HEK293 (cell line): ENCODE results near the gene AADAT.

ENCODE experiments used
- FEZF1 ChIP-seq: fragments of 450-650 bp; formaldehyde crosslinking; IDR thresholded peaks from 2 replicates; pipeline ENCODE4 v1.5.1; 2016; ENCODE audit warnings: missing biosample characterization, missing genetic modification characterization
- GLI4 ChIP-seq: fragments of 450-650 bp; formaldehyde crosslinking; IDR thresholded peaks from 2 replicates; pipeline ENCODE4 v1.5.1; 2016; ENCODE audit warnings: missing biosample characterization, missing genetic modification characterization
- GLIS2 ChIP-seq: fragments of 450-650 bp; formaldehyde crosslinking; IDR thresholded peaks from 2 replicates; pipeline ENCODE4 v1.5.1; 2016; ENCODE audit warnings: missing biosample characterization, missing genetic modification characterization
- HOXA7 ChIP-seq: sonication (generic); formaldehyde crosslinking; IDR thresholded peaks from 2 replicates; pipeline ENCODE4 v1.8.1; 2022; ENCODE audit warnings: missing genetic modification reagents, borderline replicate concordance
- HOXD13 ChIP-seq: sonication (generic); formaldehyde crosslinking; IDR thresholded peaks from 2 replicates; pipeline ENCODE4 v1.8.0; 2022; ENCODE audit warnings: missing genetic modification reagents, borderline replicate concordance
- KLF1 ChIP-seq: fragments of 450-650 bp; formaldehyde crosslinking; IDR thresholded peaks from 2 replicates; pipeline ENCODE4 v1.5.1; 2016; ENCODE audit warnings: missing biosample characterization, missing genetic modification characterization
- KLF10 ChIP-seq: fragments of 450-650 bp; IDR thresholded peaks from 2 replicates; pipeline ENCODE4 v1.5.1; 2018; ENCODE audit warnings: missing biosample characterization, mild to moderate bottlenecking, missing genetic modification characterization
- KLF16 ChIP-seq: fragments of 450-650 bp; formaldehyde crosslinking; IDR thresholded peaks from 2 replicates; pipeline ENCODE4 v1.5.1; 2017; ENCODE audit warnings: missing biosample characterization, missing genetic modification characterization
- OSR2 ChIP-seq: fragments of 450-650 bp; formaldehyde crosslinking; IDR thresholded peaks from 2 replicates; pipeline ENCODE4 v1.5.1; 2016; ENCODE audit warnings: missing biosample characterization, missing genetic modification characterization
- OVOL3 ChIP-seq: fragments of 450-650 bp; formaldehyde crosslinking; IDR thresholded peaks from 2 replicates; pipeline ENCODE4 v1.5.1; 2016; ENCODE audit warnings: missing biosample characterization, missing genetic modification characterization
- SP3 ChIP-seq: fragments of 450-650 bp; formaldehyde crosslinking; IDR thresholded peaks from 2 replicates; pipeline ENCODE4 v1.5.1; 2016; ENCODE audit warnings: missing biosample characterization, missing genetic modification characterization
- ZFP69B ChIP-seq: fragments of 450-650 bp; formaldehyde crosslinking; IDR thresholded peaks from 2 replicates; pipeline ENCODE4 v1.5.1; 2016; ENCODE audit warnings: missing biosample characterization, missing genetic modification characterization
- ZNF132 ChIP-seq: fragments of 450-650 bp; formaldehyde crosslinking; IDR thresholded peaks from 2 replicates; pipeline ENCODE4 v1.5.1; 2017; ENCODE audit warnings: missing biosample characterization, missing genetic modification characterization, borderline replicate concordance
- ZNF140 ChIP-seq: fragments of 450-650 bp; formaldehyde crosslinking; IDR thresholded peaks from 2 replicates; pipeline ENCODE4 v1.5.1; 2016; ENCODE audit warnings: missing biosample characterization, missing genetic modification characterization
- ZNF146 ChIP-seq: fragments of 450-650 bp; formaldehyde crosslinking; IDR thresholded peaks from 2 replicates; pipeline ENCODE4 v1.5.1; 2016; ENCODE audit warnings: missing biosample characterization, missing genetic modification characterization
- ZNF155 ChIP-seq: fragments of 450-650 bp; formaldehyde crosslinking; IDR thresholded peaks from 2 replicates; pipeline ENCODE4 v1.5.1; 2016; ENCODE audit warnings: missing biosample characterization, missing genetic modification characterization
- ZNF2 ChIP-seq: fragments of 450-650 bp; formaldehyde crosslinking; IDR thresholded peaks from 2 replicates; pipeline ENCODE4 v1.5.1; 2016; ENCODE audit warnings: missing biosample characterization, missing genetic modification characterization
- ZNF223 ChIP-seq: fragments of 450-650 bp; formaldehyde crosslinking; IDR thresholded peaks from 2 replicates; pipeline ENCODE4 v1.5.1; 2016; ENCODE audit warnings: missing biosample characterization, missing genetic modification characterization
- ZNF302 ChIP-seq: fragments of 450-650 bp; formaldehyde crosslinking; IDR thresholded peaks from 2 replicates; pipeline ENCODE4 v1.5.1; 2016; ENCODE audit warnings: missing biosample characterization, missing genetic modification characterization, low read depth
- ZNF394 ChIP-seq: fragments of 450-650 bp; formaldehyde crosslinking; IDR thresholded peaks from 2 replicates; pipeline ENCODE4 v1.5.1; 2016; ENCODE audit warnings: missing biosample characterization, missing genetic modification characterization, mild to moderate bottlenecking, moderate library complexity, borderline replicate concordance
- ZNF48 ChIP-seq: fragments of 450-650 bp; formaldehyde crosslinking; IDR thresholded peaks from 2 replicates; pipeline ENCODE4 v1.5.1; 2016; ENCODE audit warnings: missing biosample characterization, missing genetic modification characterization
- ZNF501 ChIP-seq: fragments of 450-650 bp; formaldehyde crosslinking; IDR thresholded peaks from 2 replicates; pipeline ENCODE4 v1.5.1; 2016; ENCODE audit warnings: missing biosample characterization, missing genetic modification characterization
- ZNF529 ChIP-seq: fragments of 450-650 bp; formaldehyde crosslinking; IDR thresholded peaks from 2 replicates; pipeline ENCODE4 v1.5.1; 2017; ENCODE audit warnings: missing genetic modification characterization, missing biosample characterization; ENCODE audit not compliant: insufficient replicate concordance
- ZNF624 ChIP-seq: fragments of 450-650 bp; formaldehyde crosslinking; IDR thresholded peaks from 2 replicates; pipeline ENCODE4 v1.5.1; 2017; ENCODE audit warnings: missing biosample characterization, missing genetic modification characterization
- ZNF664 ChIP-seq: fragments of 450-650 bp; formaldehyde crosslinking; IDR thresholded peaks from 2 replicates; pipeline ENCODE4 v1.5.1; 2016; ENCODE audit warnings: missing biosample characterization, missing genetic modification characterization
- ZNF701 ChIP-seq: fragments of 450-650 bp; formaldehyde crosslinking; IDR thresholded peaks from 2 replicates; pipeline ENCODE4 v1.5.1; 2016; ENCODE audit warnings: missing biosample characterization, missing genetic modification characterization
- ZNF707 ChIP-seq: fragments of 450-650 bp; formaldehyde crosslinking; IDR thresholded peaks from 2 replicates; pipeline ENCODE4 v1.5.1; 2016; ENCODE audit warnings: missing biosample characterization, missing genetic modification characterization
- ZNF777 ChIP-seq: fragments of 450-650 bp; formaldehyde crosslinking; IDR thresholded peaks from 2 replicates; pipeline ENCODE4 v1.5.1; 2017; ENCODE audit warnings: missing biosample characterization, missing genetic modification characterization, borderline replicate concordance
- ZNF830 ChIP-seq: fragments of 450-650 bp; IDR thresholded peaks from 2 replicates; pipeline ENCODE4 v1.5.0; 2018; ENCODE audit warnings: missing biosample characterization, missing genetic modification characterization, low read depth, mild to moderate bottlenecking, moderate library complexity
- ZNF843 ChIP-seq: fragments of 450-650 bp; formaldehyde crosslinking; IDR thresholded peaks from 2 replicates; pipeline ENCODE4 v1.5.1; 2016; ENCODE audit warnings: missing biosample characterization, missing genetic modification characterization
- ZSCAN30 ChIP-seq: fragments of 450-650 bp; IDR thresholded peaks from 2 replicates; pipeline ENCODE4 v1.5.1; 2018; ENCODE audit warnings: missing biosample characterization, mild to moderate bottlenecking, missing genetic modification characterization, moderate library complexity
- ZXDB ChIP-seq: fragments of 450-650 bp; formaldehyde crosslinking; IDR thresholded peaks from 2 replicates; pipeline ENCODE4 v1.5.1; 2016; ENCODE audit warnings: missing biosample characterization, missing genetic modification characterization
- TF ChIP-seq, protein P1 (sequence below): fragments of 450-650 bp; formaldehyde crosslinking; IDR thresholded peaks from 2 replicates; pipeline ENCODE4 v1.5.1; 2016; ENCODE audit warnings: missing biosample characterization, missing genetic modification characterization
- TF ChIP-seq, protein P2 (sequence below): fragments of 450-650 bp; formaldehyde crosslinking; IDR thresholded peaks from 2 replicates; pipeline ENCODE4 v1.5.1; 2016; ENCODE audit warnings: missing biosample characterization, missing genetic modification characterization
- TF ChIP-seq, protein P3 (sequence below): sonication (generic); formaldehyde crosslinking; IDR thresholded peaks from 2 replicates; pipeline ENCODE4 v1.8.1; 2022; ENCODE audit warnings: mild to moderate bottlenecking, moderate library complexity, missing genetic modification reagents
- TF ChIP-seq, protein P4 (sequence below): fragments of 450-650 bp; formaldehyde crosslinking; IDR thresholded peaks from 2 replicates; pipeline ENCODE4 v1.5.1; 2016; ENCODE audit warnings: missing biosample characterization, missing genetic modification characterization
- TF ChIP-seq, protein P5 (sequence below): fragments of 450-650 bp; formaldehyde crosslinking; IDR thresholded peaks from 2 replicates; pipeline ENCODE4 v1.5.1; 2017; ENCODE audit warnings: missing biosample characterization, missing genetic modification characterization

Gene AADAT

DNA sequence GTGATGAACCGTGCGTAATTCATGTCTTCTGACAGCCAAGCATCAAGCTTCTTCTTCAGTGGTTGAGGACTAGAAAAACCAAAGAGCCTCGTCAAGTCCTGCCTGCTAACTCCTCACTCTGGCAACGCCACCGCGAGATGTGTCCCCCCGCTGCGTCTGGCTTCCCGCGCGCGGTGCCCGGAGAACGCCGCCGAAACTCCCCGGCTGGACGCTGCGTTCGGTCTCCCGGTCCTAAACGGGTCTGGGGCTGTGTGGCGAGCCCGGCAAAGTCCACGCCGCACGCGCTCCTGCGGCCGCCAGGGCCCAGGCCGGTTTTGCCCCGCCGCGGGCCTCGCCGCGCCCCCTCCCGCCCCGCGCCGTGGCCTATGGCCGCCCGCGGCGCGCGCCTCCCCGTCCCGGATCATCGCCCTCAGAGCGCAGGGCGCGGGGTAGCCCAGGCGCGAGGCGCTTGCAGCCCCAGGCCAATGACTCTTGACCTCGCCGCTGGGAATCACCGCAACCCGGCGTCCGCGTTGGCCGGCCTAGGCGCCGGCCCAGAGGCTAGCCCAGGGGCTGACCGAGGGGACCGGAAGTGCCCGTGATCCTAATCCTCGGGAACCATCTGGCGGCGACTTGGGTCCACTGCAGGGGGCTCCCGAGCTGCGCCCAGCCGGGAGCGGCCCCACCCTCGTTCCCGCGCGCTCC, at the start of gene AADAT (continued):
- TF ChIP-seq, protein P1, sequence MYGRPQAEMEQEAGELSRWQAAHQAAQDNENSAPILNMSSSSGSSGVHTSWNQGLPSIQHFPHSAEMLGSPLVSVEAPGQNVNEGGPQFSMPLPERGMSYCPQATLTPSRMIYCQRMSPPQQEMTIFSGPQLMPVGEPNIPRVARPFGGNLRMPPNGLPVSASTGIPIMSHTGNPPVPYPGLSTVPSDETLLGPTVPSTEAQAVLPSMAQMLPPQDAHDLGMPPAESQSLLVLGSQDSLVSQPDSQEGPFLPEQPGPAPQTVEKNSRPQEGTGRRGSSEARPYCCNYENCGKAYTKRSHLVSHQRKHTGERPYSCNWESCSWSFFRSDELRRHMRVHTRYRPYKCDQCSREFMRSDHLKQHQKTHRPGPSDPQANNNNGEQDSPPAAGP (tag by site-specific recombination) = no peak
- TF ChIP-seq FEZF1 (tag by site-specific recombination) = 0 out of 2 replicates have a peak, but pooled peaks have one; percentile 7
- TF ChIP-seq, protein P2, sequence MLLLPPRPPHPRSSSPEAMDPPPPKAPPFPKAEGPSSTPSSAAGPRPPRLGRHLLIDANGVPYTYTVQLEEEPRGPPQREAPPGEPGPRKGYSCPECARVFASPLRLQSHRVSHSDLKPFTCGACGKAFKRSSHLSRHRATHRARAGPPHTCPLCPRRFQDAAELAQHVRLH (tag by site-specific recombination) = no peak
- TF ChIP-seq ZNF843 (tag by site-specific recombination) = no peak
- peak; percentile 60 for TF ChIP-seq ZXDB (tag by site-specific recombination)
- TF ChIP-seq ZNF223 = no peak
- TF ChIP-seq ZNF2 (tag by site-specific recombination) = no peak
- TF ChIP-seq ZNF624 (tag by site-specific recombination) = no peak
- no peak for TF ChIP-seq ZNF140 (tag by site-specific recombination)
- TF ChIP-seq HOXA7 (CRISPR knock-in tag) = no peak
- TF ChIP-seq, protein P3, sequence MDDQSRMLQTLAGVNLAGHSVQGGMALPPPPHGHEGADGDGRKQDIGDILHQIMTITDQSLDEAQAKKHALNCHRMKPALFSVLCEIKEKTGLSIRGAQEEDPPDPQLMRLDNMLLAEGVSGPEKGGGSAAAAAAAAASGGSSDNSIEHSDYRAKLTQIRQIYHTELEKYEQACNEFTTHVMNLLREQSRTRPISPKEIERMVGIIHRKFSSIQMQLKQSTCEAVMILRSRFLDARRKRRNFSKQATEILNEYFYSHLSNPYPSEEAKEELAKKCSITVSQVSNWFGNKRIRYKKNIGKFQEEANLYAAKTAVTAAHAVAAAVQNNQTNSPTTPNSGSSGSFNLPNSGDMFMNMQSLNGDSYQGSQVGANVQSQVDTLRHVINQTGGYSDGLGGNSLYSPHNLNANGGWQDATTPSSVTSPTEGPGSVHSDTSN (CRISPR knock-in tag) = no peak
- TF ChIP-seq ZNF302 = no peak
- 0 out of 2 replicates have a peak, but pooled peaks have one; percentile 13 for TF ChIP-seq KLF1 (tag by site-specific recombination)
- no peak for TF ChIP-seq ZNF146
- no peak for TF ChIP-seq ZNF155 (tag by site-specific recombination)
- no peak for TF ChIP-seq ZNF394
- TF ChIP-seq SP3 = no peak
- peak; percentile 33; the same call in 1 of the 2 replicates for TF ChIP-seq ZFP69B (tag by site-specific recombination)
- TF ChIP-seq OSR2 (tag by site-specific recombination) = no peak
- no peak for TF ChIP-seq GLI4
- TF ChIP-seq GLIS2 (tag by site-specific recombination) = peak; percentile 87
- TF ChIP-seq ZNF132 = no peak
- TF ChIP-seq ZNF701 (tag by site-specific recombination) = no peak
- TF ChIP-seq ZNF830 (tag by site-specific recombination) = no peak
- no peak for TF ChIP-seq ZNF777 (tag by site-specific recombination)
- no peak for TF ChIP-seq ZNF529
- no peak for TF ChIP-seq HOXD13 (CRISPR knock-in tag)
- TF ChIP-seq ZNF664 (tag by site-specific recombination) = no peak
- no peak for TF ChIP-seq ZNF48
- no peak for TF ChIP-seq KLF16 (tag by site-specific recombination)
- TF ChIP-seq KLF10 (tag by site-specific recombination) = no peak
- TF ChIP-seq ZNF707 = no peak
- TF ChIP-seq, protein P4, sequence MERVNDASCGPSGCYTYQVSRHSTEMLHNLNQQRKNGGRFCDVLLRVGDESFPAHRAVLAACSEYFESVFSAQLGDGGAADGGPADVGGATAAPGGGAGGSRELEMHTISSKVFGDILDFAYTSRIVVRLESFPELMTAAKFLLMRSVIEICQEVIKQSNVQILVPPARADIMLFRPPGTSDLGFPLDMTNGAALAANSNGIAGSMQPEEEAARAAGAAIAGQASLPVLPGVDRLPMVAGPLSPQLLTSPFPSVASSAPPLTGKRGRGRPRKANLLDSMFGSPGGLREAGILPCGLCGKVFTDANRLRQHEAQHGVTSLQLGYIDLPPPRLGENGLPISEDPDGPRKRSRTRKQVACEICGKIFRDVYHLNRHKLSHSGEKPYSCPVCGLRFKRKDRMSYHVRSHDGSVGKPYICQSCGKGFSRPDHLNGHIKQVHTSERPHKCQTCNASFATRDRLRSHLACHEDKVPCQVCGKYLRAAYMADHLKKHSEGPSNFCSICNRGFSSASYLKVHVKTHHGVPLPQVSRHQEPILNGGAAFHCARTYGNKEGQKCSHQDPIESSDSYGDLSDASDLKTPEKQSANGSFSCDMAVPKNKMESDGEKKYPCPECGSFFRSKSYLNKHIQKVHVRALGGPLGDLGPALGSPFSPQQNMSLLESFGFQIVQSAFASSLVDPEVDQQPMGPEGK (tag by site-specific recombination) = peak; percentile 90
- TF ChIP-seq OVOL3 (tag by site-specific recombination) = no peak
- TF ChIP-seq, protein P5, sequence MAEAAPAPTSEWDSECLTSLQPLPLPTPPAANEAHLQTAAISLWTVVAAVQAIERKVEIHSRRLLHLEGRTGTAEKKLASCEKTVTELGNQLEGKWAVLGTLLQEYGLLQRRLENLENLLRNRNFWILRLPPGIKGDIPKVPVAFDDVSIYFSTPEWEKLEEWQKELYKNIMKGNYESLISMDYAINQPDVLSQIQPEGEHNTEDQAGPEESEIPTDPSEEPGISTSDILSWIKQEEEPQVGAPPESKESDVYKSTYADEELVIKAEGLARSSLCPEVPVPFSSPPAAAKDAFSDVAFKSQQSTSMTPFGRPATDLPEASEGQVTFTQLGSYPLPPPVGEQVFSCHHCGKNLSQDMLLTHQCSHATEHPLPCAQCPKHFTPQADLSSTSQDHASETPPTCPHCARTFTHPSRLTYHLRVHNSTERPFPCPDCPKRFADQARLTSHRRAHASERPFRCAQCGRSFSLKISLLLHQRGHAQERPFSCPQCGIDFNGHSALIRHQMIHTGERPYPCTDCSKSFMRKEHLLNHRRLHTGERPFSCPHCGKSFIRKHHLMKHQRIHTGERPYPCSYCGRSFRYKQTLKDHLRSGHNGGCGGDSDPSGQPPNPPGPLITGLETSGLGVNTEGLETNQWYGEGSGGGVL = no peak
- no peak for TF ChIP-seq ZNF501 (tag by site-specific recombination)
- TF ChIP-seq ZSCAN30 = peak; percentile 68; the same call in 1 of the 2 replicates
